ENCODE results near the gene CD1B. TPM values are rescaled to one million over a fixed set of nuclear protein-coding genes. Genes with fewer than 3 reads are reported as not detected.

The CD1B gene
- total and polyA plus RNA-seq, 2 experiments from 2014 or later = not detected

GRCh38 chr1:158311066-158311465, 20.3 kb downstream of the CD1B start:
- Histone ChIP-seq H3K27ac (no peak overlapping the region), H3K27me3 (no peaks in the 10 kb centered on the region), H3K9me3 (ENCODE audit: low read depth) (peaks cover 3% of the 10 kb centered on the region), H3K79me2 (no peaks in the 10 kb centered on the region), H3K9me2 (replicated peaks; ENCODE audit: insufficient read depth) (no peaks in the 10 kb centered on the region), H4K20me1 (ENCODE audit: insufficient read depth, poor library complexity, severe bottlenecking) (no peaks in the 10 kb centered on the region), H3K4me2 (no peak overlapping the region), H3K4me3 (no peak overlapping the region), H2AFZ (no peak overlapping the region), H3K36me3 (replicated peaks; ENCODE audit: insufficient read depth, low read depth) (no peaks in the 10 kb centered on the region), H3K4me1 (ENCODE audit: insufficient read depth) (no peaks in the 10 kb centered on the region)
- DNase-seq (ENCODE audit: low spot score) = no peak
- TF ChIP-seq CTCF (IDR thresholded peaks at IDR 0.05; ENCODE audit: poor library complexity) = no peak
- TF ChIP-seq EZH2 (IDR thresholded peaks at IDR 0.05; ENCODE audit: borderline replicate concordance) = no peak
- TF ChIP-seq EZH2phosphoT487 (IDR thresholded peaks at IDR 0.05; ENCODE audit: low read depth, severe bottlenecking, unreplicated experiment) = no peak
- WGBS (ENCODE audit: low lambda C conversion rate, missing lambda C conversion rate) = 77% methylated on average over 2 of the region's 2 CpGs

DNA sequence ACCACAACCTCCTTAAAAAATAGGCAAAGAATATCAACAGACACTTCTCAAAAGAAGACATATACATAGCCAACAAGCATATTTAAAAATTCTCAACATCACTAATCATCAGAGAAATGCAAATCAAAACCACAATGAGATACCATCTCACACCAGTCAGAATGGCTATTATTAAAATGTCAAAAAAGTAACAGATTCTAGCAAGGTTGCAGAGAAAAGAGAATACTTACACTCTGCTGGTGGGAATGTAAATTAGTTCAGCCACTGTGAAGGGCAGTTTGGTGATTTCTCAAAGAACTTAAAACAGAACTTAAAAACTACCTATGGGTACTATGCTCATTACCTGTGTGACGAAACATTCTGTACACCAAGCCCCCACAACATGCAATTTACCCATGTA, 20.7 kb downstream of the CD1B start:
- TF ChIP-seq EZH2phosphoT487 (IDR thresholded peaks at IDR 0.05; ENCODE audit: low read depth, severe bottlenecking, unreplicated experiment) (no peak), EZH2 (IDR thresholded peaks at IDR 0.05; ENCODE audit: borderline replicate concordance) (no peak), CTCF (IDR thresholded peaks at IDR 0.05; ENCODE audit: poor library complexity) (no peak)
- no peak for DNase-seq (ENCODE audit: low spot score)
- Histone ChIP-seq H3K4me2 (no peak overlapping the region), H3K36me3 (replicated peaks; ENCODE audit: insufficient read depth, low read depth) (no peaks in the 10 kb centered on the region), H3K4me3 (no peak overlapping the region), H3K27ac (no peak overlapping the region), H4K20me1 (ENCODE audit: insufficient read depth, poor library complexity, severe bottlenecking) (no peaks in the 10 kb centered on the region), H3K79me2 (no peaks in the 10 kb centered on the region), H2AFZ (no peak overlapping the region), H3K4me1 (ENCODE audit: insufficient read depth) (no peaks in the 10 kb centered on the region), H3K9me3 (ENCODE audit: low read depth) (peaks cover 3% of the 10 kb centered on the region), H3K27me3 (no peaks in the 10 kb centered on the region), H3K9me2 (replicated peaks; ENCODE audit: insufficient read depth) (no peaks in the 10 kb centered on the region)
- WGBS (ENCODE audit: low lambda C conversion rate, missing lambda C conversion rate) = 85% methylated on average over 1 of the region's 1 CpG

DNA sequence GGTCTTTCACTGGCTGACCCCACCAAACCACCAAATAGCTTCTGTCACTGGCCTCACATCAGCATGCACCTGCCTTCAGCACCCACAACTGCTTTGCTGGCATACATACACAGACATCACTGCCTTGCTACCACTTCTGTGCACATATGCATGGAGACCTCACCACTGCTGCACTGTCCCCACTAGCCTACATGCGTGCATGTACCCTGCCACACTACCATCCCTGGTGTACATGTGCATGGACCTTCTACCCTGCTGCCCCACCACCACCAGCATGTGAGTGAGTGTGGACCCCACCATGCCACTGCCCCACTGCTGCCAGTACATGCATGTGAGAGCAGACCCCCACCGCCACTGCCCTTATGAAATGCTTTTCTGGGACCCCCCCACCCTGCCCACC, 35.5 kb downstream of the CD1B start:
- WGBS (ENCODE audit: low lambda C conversion rate, missing lambda C conversion rate) = 90% methylated on average over 2 of the region's 2 CpGs
- no peak for DNase-seq (ENCODE audit: low spot score)
- no peaks in the 10 kb centered on the region for H3K4me1 ChIP-seq (ENCODE audit: insufficient read depth)
- H3K9me2 ChIP-seq (replicated peaks; ENCODE audit: insufficient read depth) = no peaks in the 10 kb centered on the region
- H4K20me1 ChIP-seq (ENCODE audit: insufficient read depth, poor library complexity, severe bottlenecking) = no peaks in the 10 kb centered on the region
- no peak overlapping the region for H3K27ac ChIP-seq
- H3K27me3 ChIP-seq = no peaks in the 10 kb centered on the region
- no peaks in the 10 kb centered on the region for H3K36me3 ChIP-seq (replicated peaks; ENCODE audit: insufficient read depth, low read depth)
- no peak overlapping the region for H2AFZ ChIP-seq
- H3K4me3 ChIP-seq = no peak overlapping the region
- H3K79me2 ChIP-seq = no peaks in the 10 kb centered on the region
- H3K4me2 ChIP-seq = no peak overlapping the region
- H3K9me3 ChIP-seq (ENCODE audit: low read depth) = no peaks in the 10 kb centered on the region
- no peak for TF ChIP-seq EZH2 (IDR thresholded peaks at IDR 0.05; ENCODE audit: borderline replicate concordance)
- TF ChIP-seq CTCF (IDR thresholded peaks at IDR 0.05; ENCODE audit: poor library complexity) = no peak
- TF ChIP-seq EZH2phosphoT487 (IDR thresholded peaks at IDR 0.05; ENCODE audit: low read depth, severe bottlenecking, unreplicated experiment) = no peak

DNA sequence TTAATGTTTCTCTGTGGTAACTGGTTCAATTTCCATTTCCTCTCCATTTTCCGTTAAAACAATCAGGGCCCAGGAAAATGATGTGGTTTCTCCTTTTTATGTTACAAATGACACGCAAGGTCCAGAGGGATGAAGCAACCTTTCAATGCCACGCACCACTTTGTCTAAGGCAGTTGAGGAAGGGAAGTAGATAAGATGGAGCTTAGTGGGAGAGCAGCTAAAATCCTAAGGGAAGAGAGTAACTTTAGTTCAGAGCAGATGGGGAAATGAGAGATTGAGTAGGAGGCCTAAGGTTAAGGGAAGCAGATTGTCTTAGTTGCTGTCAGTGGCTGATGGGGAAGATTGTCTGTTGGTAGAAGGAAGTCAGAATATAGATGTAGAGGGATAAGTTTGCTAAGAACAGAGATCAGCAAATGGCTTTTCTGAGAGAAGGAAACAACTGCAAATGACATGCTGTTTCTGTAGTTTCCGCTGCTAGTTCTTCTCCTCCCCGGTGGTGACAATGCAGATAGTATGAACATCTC, 40.9 kb downstream of the CD1B start:
- Histone ChIP-seq H3K36me3 (replicated peaks; ENCODE audit: insufficient read depth, low read depth) (no peaks in the 10 kb centered on the region), H3K9me2 (replicated peaks; ENCODE audit: insufficient read depth) (no peaks in the 10 kb centered on the region), H3K27me3 (no peaks in the 10 kb centered on the region), H2AFZ (no peak overlapping the region), H3K4me1 (ENCODE audit: insufficient read depth) (no peaks in the 10 kb centered on the region), H3K79me2 (no peaks in the 10 kb centered on the region), H3K27ac (no peak overlapping the region), H3K9me3 (ENCODE audit: low read depth) (no peaks in the 10 kb centered on the region), H3K4me3 (no peak overlapping the region), H4K20me1 (ENCODE audit: insufficient read depth, poor library complexity, severe bottlenecking) (no peaks in the 10 kb centered on the region), H3K4me2 (no peak overlapping the region)
- no peak for TF ChIP-seq CTCF (IDR thresholded peaks at IDR 0.05; ENCODE audit: poor library complexity)
- no peak for TF ChIP-seq EZH2 (IDR thresholded peaks at IDR 0.05; ENCODE audit: borderline replicate concordance)
- TF ChIP-seq EZH2phosphoT487 (IDR thresholded peaks at IDR 0.05; ENCODE audit: low read depth, severe bottlenecking, unreplicated experiment) = no peak
- WGBS (ENCODE audit: low lambda C conversion rate, missing lambda C conversion rate) = 84% methylated on average over 5 of the region's 5 CpGs
- no peak for DNase-seq (ENCODE audit: low spot score)

All from hepatocyte (in vitro differentiated cells).